ENCODE results near the gene TCP1. TPM values are rescaled to one million over a fixed set of nuclear protein-coding genes. Genes with fewer than 3 reads are reported as not detected.

The TCP1 gene
- total and polyA plus RNA-seq, 2 of the 13 experiments (the other 11 are each of a cell fraction or from before 2014, with no cell fraction given) = 116 to 553 TPM

DNA sequence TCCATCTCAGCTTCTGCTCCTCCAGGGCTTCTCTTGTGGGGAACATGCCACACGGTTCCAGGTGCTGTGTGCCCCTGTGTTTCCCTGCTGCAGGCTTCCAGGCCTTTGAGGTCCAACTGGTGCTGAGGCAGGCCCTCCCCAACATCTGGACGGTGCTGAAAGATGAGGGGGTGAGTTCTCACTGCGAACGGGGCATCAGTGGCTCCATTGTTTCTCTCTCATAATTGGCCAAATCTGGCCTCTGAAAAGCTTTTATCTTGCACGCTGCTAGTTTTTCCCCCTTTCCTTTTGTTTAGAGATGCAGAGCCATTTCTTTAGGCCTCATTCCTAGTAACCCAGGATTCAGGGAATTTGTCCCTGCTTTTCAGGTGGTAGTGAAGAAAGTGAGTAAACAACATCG is 19.2 kb upstream of the TCP1 start:
- no TSS peak for BruUV-seq (replicated peaks)
- no peak for FAIRE-seq

More for the DNA sequence above, 19.2 kb upstream of the TCP1 start:
- Histone ChIP-seq H3K27ac (ENCODE audit: extremely low read length, insufficient read depth, low read length) (no peak overlapping the region), H3K79me2 (ENCODE audit: insufficient read depth, low read length) (no peaks in the 10 kb centered on the region), H3K4me2 (ENCODE audit: low read depth, low read length) (no peak overlapping the region), H3K9me3 (ENCODE audit: low read length) (no peaks in the 10 kb centered on the region), H3K36me3 (replicated peaks in 1 of 2; ENCODE audit: control insufficient read depth in 1 of 2, insufficient read depth in 2 of 2, low read length in 2 of 2) (no peaks in the 10 kb centered on the region), H3K9ac (ENCODE audit: insufficient read depth, low read depth, low read length) (no peak overlapping the region), H4K20me1 (ENCODE audit: insufficient read depth, low read length) (no peaks in the 10 kb centered on the region), H3K27me3 (ENCODE audit: control insufficient read depth in 1 of 2, insufficient read depth in 2 of 2, low read length in 2 of 2) (peaks cover 0 to 12% of the 10 kb centered on the region in 2 experiments; a peak in 2 of 5 replicates), H2AFZ (ENCODE audit: low read length) (no peak overlapping the region), H3K4me1 (ENCODE audit: insufficient read depth, low read length) (peaks cover 32% of the 10 kb centered on the region), H3K4me3 (replicated peaks in 1 of 3; ENCODE audit: insufficient read depth in 1 of 3, low read depth in 2 of 3, low read length in 3 of 3) (no peak overlapping the region)
- POLR2A ChIA-PET = interaction anchor here (2.4 to 6.3 kb wide), 2 partner anchors 19 to 82 kb away, joined by 23 to 88 read pairs; partner anchors contain the start of genes MRPL18, TCP1 and WTAP
- ATAC-seq = no peak
- TF ChIP-seq THAP11 (CRISPR knock-in tag; IDR thresholded peaks at IDR 0.05) (no peak), SP4 (CRISPR knock-in tag; IDR thresholded peaks at IDR 0.05) (no peak), ZNF746 (CRISPR knock-in tag; IDR thresholded peaks at IDR 0.05) (no peak), RNF2 (conservative IDR thresholded peaks at IDR 0.05; ENCODE audit: low read depth) (no peak), NCOA2 (CRISPR knock-in tag; IDR thresholded peaks at IDR 0.05) (no peak), ZNF724P (CRISPR knock-in tag; IDR thresholded peaks at IDR 0.05; ENCODE audit: borderline replicate concordance) (no peak)
- TF ChIP-seq, protein P1, sequence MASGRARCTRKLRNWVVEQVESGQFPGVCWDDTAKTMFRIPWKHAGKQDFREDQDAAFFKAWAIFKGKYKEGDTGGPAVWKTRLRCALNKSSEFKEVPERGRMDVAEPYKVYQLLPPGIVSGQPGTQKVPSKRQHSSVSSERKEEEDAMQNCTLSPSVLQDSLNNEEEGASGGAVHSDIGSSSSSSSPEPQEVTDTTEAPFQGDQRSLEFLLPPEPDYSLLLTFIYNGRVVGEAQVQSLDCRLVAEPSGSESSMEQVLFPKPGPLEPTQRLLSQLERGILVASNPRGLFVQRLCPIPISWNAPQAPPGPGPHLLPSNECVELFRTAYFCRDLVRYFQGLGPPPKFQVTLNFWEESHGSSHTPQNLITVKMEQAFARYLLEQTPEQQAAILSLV (CRISPR knock-in tag; IDR thresholded peaks at IDR 0.05; ENCODE audit: borderline replicate concordance) = no peak
- TF ChIP-seq, protein P2, sequence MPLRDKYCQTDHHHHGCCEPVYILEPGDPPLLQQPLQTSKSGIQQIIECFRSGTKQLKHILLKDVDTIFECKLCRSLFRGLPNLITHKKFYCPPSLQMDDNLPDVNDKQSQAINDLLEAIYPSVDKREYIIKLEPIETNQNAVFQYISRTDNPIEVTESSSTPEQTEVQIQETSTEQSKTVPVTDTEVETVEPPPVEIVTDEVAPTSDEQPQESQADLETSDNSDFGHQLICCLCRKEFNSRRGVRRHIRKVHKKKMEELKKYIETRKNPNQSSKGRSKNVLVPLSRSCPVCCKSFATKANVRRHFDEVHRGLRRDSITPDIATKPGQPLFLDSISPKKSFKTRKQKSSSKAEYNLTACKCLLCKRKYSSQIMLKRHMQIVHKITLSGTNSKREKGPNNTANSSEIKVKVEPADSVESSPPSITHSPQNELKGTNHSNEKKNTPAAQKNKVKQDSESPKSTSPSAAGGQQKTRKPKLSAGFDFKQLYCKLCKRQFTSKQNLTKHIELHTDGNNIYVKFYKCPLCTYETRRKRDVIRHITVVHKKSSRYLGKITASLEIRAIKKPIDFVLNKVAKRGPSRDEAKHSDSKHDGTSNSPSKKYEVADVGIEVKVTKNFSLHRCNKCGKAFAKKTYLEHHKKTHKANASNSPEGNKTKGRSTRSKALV (CRISPR knock-in tag; IDR thresholded peaks at IDR 0.05) = no peak
- WGBS (ENCODE audit: low lambda C conversion rate) = 36% methylated on average over 6 of the region's 6 CpGs
- CTCF ChIA-PET (ENCODE audit: low intra/inter-chr PET ratio, low total read pairs) = no interaction called here
- intact Hi-C loops (cut with micrococcal nuclease; ENCODE audit: unreplicated experiment) = no loop called here
- in situ Hi-C loops (cut with HindIII; ENCODE audit: extremely low pct_ligation_motif_present, low pct_unique_long_range_greater_than_20kb) = no loop called here
- no peak for DNase-seq (ENCODE audit: low spot score)

All from HepG2 (cell line).